HS-27A (cell line): ENCODE results near the gene KANK3.
"Not testable (repeated sequence)": the region's sequence is repeated elsewhere in the genome, so short reads cannot be mapped to it uniquely, and the experiment has no call there.

Experiments
- DNase-seq: peaks from one replicate; pipeline ENCODE4 v3.0.0-alpha.2; 2012; ENCODE audit warnings: low read depth, missing footprints

The KANK3 gene

DNA sequence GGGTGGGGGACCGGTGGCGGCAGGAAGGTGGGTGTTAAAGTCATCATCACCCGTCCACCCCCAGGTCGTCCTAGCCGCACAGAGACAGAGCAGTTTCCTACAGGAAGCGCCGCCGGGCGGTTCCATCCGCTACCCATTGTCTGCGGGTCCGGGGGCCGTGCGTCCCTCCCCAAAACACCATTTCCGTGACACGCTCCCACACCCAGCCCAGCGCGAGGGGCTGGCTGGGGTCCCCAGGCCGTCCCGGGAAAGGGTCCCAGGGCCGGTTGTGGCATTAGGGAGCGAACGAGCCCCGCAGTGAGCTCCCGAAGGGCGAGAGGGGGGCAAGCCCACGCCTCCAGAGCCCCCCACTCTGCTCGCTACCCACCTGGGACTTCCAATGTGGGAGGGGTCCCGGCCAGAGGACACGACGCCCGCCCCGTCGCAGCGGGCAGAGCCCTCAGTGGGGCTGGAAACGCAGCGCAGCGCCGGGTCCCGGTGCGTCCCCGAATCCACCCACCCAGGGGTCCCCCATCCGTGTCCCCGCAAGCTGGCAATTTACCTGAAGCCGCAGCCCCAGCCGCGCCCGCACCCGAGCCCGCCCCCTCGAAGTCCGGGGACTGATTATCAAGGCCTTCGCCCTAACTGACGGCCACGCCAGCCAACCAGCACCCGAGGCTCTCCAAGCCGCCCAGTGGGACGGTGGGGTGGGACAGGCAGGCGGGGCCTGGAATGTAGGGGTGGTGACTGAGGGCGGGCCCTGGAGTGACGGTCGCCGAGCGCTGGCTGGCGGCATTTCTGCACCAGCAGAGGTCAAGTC, at the start of gene KANK3:
Gene KANK3, minus strand, starts transcription at position 579 of the 799 bp plus-strand sequence. CDS start 5,434 bp downstream, outside the sequence.
- no peak for DNase-seq

DNA sequence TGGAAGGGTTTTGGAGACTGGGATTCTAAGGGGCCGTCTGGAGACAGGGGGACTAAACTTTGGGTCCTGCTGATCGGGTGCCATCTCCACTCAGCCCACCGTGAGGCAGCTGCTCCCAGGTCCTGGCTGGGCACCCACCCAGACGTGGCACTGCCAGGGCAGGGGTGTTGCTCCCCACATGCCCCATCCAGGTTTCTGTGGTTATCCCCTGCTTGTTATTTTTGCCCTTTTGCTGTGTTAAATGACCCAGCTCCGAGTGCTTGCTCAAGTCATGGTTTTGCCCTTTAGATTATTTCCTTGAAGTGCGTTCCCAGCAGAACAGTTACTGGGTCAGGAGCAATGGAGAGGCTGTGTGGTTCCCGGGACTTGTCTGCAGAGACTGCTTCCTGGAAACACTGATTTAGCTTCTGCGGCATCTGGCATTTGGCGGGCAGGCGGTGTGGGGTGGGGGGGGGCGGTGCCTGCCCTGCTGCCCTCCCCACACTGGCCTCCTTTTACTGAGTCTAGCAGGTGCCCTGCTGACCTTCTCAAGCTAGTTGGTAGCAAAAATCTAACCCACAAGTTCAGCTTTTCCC, 49.0 kb upstream of the KANK3 start:
- no peak for DNase-seq

DNA sequence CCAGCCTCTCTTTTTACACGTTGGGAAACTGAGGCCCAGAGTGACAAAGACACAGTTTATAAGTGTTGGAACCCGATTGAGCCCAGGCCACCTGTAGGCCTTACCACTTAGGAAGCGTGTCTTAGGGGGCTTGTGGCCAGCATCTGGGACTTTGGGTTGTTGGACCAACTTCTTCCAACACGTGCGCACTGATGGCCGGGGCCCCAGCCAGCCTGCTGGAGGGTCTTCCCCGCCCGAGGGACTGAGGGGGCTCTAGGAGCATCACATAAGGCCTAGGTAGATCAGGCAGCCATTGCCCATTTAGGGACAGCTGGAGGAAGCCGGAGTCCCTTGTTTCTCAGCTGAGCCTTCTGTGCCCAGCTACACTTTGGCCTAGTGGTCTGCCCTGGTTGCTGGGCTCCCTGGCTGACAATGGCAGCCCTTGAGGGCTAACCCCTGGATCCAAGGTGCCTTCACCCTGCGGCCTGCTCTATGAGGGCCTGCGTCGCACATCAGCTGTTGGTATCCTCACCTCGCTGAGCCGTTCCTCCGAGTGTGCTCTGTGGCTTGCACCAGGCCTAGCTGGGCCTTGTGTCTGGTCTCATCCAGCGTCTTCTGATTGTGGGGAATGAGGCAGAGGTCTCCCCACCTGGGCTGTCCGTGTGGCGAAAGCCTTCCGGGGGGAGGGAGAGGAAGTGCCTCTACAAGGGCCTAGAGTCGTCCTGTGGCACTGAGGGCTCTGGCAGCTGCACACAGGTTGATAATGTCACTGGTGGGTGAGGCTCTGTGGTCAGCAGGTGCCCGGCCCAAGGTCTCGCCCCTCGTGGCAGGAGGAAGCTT, 48.3 kb upstream of the KANK3 start:
- no peak for DNase-seq

DNA sequence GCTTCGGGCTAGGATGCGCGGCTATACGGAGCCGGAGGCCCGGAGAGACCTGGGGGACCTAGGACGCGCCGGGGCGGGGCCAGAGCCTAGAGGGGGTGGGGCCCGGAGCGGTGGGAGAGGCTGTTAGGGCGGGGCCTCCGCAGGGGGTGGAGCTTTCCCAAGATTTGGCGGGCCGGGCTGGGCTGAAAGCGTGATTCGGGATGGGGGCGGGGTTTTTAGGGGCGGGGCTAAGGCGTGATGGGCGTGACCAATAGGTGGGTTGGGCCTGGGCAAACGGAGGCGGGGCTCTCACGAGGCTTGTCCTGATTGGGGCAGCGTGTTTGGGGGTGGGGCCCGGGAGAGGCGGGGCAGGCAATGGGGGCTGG, 47.5 kb upstream of the KANK3 start:
- DNase-seq = peak; percentile 62

DNA sequence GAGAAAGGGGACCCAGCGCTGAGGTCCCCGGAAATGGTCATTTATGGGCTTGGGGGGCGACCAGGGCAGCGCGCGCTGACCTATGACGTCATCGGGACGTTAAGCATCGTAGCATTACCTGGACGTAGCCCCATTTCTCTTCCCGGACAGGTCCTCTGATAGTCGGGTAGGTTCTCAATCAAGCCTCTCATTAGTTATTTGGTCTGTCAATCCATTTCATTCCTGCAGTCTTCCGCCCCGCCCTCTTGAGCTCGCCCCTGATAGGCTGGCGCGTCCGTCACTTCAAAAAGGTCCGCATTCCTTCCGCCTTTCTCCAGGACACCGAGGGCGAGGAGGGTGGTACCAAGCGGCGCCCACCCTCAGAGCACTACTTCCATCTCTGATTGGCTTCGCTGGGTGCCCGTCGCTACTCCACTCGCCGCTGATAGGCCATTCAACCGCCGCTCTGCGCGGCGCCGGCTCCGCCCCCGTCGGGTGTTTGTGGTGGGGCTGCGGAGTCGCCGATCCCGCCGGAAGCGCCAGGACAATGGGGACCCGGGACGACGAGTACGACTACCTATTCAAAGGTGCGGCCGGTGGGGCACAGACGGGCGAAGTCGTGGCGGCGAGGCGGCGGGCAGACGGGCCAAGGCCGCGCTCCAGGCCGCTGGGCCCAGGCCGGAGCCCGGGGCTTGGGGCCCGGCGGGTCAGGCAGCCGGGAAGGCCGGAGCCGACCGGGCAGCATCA, 47.0 kb upstream of the KANK3 start, which contains the start of gene RAB11B:
Gene RAB11B, plus strand, starts transcription at position 470 of the 726 bp plus-strand sequence. Its CDS starts 57 bp downstream, at position 527.
- DNase-seq = peak; percentile 97

DNA sequence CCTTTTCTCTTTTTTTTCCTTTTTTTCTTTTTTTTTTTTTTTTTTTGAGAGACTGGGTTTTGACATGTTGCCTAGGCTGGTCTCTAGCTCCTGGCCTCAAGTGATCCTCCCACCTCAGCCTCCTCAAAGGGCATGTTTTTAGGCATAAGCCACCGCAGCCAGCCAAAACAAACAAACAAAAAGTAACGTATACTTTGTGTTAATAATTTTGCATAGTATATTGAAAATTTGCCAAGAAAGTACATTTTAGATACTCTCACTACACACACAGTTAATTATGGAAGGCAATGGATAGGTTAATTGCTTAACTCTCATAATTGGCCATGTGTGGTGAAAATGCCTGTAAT, 45.5 kb upstream of the KANK3 start:
- DNase-seq = no peak

DNA sequence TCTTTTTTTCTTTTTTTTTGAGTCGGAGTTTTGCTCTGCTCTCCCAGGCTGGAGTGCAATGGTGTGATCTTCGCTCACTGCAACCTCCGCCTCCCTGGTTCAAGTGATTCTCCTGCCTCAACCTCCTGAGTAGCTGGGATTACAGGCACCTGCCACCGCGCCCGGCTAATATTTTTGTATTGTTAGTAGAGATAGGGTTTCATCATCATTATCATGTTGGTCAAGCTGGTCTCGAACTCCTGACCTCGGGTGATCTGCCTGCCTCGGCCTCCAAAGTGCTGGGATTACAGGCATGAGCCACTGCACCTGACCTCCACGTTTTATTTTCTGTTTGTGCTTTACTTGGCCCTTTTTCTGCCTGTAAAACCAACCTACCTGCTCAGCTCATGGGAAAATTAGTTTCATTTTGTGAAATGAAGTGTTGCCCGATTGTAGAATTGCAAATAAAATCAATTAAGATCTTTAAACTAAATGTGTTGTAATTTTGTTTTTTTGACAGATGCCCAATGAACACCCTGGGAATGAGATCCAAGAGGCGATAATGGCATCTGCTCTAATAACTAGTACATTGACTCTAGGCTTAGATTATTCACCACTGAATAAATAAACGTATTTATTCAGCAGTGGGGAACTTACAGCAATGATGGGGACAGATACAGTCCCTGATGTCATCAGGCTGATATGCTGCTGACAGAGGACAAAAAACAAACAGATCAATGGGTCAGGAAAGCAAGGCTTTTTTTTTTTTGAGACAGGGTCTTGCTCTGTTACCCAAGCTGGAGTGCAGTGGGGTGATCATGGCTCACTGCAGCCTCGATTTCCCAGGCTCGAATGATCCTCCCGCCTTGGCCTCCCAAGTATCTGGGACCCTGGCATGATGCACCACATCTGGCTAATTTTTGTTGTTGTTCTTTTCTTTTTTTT, 44.9 kb upstream of the KANK3 start:
- DNase-seq = no peak

DNA sequence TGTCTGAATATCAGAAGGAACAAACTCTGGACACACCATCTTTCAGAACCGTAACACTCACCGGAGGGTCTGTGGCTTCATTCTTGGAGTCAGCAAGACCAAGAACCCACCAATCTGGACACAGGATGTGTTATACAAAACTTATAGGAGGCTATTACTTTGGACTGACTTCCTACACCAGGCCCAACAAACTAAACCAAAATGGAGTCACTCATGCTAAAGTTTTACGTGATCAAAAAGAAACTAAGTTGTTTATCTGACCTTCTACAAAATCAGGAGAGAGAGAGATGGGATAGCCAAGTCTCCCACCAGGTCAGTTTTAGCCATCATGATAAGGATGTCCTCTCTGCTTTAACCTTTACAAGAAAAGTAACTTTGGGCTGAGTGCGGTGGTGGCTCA, 43.9 kb upstream of the KANK3 start:
- DNase-seq = no peak

DNA sequence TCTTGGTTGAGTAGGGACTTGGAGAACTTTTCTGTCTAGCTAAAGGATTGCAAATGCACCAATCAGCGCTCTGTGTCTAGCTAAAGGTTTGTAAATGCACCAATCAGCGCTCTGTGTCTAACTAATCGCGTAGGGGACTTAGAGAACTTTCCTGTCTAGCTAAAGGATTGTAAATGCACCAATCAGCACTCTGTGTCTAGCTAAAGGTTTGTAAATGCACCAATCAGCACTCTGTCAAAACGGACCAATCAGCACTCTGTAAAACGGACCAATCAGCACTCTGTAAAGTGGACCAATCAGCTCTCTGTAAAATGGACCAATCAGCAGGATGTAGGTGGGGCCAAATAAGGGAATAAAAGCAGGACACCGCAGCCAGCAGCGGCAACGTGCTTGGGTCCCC, 43.4 kb upstream of the KANK3 start:
- not testable (repeated sequence) for DNase-seq

DNA sequence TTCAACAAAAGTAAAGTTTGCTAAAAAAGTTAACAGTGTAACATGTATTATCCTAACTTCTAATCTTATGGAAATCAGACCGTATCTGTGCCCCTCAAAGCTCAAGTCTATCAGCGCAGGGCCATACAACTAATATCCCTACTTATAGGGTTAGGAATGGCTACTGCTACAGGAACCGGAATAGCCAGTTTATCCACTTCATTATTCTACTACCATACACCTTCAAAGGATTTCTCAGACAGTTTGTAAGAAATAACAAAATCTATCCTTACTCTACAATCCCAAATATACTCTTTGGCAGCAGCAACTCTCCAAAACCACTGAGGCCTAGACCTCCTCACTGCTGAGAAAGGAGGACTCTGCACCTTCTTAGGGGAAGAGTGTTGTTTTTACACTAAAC, 42.5 kb upstream of the KANK3 start:
- not testable (repeated sequence) for DNase-seq

DNA sequence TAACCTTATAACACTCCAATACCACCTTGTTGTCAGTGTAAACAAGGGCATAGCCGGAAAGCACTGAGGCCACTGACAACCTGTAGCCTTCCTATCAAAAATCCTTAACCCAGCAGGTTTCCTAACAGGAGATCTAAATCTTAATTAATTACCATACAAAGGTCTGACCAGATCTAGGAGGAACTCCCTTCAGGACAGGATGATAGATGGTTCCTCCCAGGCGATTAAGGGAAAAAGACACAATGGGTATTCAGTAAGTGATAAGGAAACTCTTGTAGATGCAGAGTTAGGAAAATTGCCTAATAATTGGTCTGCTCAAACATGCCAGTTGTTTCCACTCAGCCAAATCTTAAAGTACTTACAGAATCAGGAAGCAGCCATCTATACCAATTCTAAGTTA, 42.0 kb upstream of the KANK3 start:
- DNase-seq = not testable (repeated sequence)

DNA sequence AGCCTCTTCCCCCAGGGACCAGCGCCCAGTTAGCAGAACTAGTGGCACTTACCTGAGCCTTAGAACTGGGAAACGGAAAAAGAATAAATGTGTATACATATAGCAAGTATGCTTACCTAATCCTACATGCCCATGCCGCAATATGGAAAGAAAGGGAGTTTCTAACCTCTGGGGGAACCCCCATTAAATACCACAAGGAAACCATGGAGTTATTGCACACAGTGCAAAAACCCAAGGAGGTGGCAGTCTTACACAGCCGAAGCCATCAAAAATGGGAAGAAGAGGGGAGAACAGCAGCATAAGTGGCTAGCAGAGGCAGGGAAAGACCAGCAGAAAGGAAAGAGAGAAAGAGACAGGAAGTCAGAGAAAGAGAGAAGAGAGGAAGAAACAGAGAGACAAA, 41.5 kb upstream of the KANK3 start:
- DNase-seq = not testable (repeated sequence)

DNA sequence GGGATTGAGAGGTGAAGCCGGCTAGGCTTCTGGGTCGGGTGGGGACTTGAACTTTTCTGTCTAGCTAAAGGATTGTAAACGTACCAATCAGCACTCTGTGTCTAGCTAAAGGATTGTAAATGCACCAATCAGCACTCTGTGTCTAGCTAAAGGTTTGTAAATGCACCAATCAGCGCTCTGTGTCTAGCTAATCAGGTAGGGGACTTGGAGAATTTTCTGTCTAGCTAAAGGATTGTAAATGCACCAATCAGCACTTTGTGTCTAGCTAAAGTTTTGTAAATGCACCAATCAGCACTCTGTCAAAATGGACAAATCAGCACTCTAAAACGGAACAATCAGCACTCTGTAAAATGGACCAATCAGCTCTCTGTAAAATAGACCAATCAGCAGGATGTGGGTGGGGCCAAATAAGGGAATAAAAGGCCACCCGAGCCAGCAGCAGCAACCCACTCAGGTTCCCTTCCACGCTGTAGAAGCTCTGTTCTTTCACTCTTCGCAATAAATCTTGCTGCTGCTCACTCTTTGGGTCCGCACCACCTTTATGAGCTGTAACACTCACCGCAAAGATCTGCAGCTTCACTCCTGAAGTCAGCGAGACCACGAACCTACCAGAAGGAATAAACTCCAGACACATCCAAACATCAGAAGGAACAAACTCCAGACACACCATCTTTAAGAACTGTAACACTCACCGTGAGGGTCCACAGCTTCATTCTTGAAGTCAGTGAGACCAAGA, 36.3 kb upstream of the KANK3 start:
- DNase-seq = not testable (repeated sequence)

DNA sequence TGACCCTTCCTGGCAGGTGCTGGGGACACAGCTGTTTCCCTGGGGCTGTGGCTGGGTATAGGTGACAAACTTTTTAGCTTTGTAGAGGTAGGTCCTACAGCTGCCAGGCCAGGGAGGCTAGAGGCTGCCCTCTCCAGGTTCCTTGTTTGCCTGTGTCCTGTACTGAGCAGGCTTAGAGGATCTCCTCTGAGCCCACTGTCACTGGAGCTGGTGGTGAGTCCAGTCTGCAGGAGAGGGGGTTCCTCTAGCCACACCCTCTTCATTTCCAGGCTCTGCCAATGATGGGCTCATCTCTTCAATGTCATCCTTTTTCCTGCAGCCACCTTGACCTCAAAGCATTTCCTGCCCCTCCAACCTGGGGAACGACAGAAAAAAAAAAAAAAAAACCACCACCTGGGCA, 34.5 kb upstream of the KANK3 start:
- DNase-seq = no peak

DNA sequence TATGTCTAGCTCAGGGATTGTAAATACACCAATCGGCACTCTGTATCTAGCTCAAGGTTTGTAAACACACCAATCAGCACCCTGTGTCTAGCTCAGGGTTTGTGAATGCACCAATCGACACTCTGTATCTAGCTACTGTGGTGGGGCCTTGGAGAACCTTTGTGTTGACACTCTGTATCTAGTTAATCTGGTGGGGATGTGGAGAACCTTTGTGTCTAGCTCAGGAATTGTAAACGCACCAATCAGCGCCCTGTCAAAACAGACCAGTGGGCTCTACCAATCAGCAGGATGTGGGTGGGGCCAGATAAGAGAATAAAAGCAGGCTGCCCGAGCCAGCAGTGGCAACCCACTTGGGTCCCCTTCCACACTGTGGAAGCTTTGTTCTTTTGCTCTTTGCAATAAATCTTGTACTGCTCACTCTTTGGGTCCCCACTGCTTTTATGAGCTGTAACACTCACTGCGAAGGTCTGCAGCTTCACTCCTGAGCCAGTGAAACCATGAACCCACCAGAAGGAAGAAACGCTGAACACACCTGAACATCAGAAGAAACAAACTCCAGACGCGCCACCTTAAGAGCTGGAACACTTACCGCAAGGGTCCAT, 33.4 kb upstream of the KANK3 start:
- DNase-seq = not testable (repeated sequence)

DNA sequence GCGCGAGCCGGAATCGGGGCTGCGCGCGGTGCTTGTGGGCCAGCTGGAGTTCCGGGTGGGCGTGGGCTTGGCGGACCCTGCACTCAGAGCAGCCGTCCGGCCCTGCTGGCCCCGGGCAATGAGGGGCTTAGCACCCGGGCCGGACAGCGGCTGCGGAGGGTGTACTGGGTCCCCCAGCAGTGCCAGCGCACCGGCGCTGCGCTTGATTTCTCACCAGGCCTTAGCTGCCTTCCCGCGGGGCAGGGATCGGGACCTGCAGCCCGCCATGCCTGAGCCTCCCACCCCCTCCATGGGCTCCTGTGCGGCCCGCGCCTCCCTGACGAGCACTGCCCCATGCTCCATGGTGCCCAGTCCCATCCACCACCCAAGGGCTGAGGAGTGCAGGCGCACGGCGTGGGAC, 32.7 kb upstream of the KANK3 start:
- not testable (repeated sequence) for DNase-seq

DNA sequence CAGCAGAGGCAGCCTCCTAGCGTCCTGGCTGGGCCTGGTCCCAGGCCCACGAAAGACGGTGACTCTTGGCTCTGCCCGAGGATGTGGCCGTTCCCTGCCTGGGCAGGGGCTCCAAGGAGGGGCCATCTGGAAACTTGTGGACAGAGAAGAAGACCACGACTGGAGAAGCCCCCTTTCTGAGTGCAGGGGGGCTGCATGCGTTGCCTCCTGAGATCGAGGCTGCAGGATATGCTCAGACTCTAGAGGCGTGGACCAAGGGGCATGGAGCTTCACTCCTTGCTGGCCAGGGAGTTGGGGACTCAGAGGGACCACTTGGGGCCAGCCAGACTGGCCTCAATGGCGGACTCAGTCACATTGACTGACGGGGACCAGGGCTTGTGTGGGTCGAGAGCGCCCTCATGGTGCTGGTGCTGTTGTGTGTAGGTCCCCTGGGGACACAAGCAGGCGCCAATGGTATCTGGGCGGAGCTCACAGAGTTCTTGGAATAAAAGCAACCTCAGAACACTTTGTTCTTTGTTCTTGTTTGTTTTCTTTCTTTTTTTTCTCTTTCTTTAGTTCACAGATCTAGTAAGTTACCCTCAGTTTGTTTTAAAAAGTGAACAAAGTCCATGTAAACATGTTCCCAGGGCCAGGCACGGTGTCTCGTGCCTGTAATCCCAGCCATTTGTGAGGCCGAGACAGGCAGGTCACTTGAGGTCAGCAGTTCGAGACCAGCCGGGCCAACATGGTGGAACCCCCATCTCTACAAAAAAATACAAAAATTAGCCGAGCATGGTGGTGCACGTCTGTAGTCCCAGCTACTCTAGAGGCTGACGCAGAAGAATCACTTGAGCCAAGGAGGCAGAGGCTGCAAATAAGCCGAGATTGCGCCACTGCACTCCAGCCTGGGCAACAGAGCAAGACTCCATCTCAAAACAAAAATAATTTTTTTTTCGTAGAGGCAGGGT, 31.1 kb upstream of the KANK3 start:
- no peak for DNase-seq

DNA sequence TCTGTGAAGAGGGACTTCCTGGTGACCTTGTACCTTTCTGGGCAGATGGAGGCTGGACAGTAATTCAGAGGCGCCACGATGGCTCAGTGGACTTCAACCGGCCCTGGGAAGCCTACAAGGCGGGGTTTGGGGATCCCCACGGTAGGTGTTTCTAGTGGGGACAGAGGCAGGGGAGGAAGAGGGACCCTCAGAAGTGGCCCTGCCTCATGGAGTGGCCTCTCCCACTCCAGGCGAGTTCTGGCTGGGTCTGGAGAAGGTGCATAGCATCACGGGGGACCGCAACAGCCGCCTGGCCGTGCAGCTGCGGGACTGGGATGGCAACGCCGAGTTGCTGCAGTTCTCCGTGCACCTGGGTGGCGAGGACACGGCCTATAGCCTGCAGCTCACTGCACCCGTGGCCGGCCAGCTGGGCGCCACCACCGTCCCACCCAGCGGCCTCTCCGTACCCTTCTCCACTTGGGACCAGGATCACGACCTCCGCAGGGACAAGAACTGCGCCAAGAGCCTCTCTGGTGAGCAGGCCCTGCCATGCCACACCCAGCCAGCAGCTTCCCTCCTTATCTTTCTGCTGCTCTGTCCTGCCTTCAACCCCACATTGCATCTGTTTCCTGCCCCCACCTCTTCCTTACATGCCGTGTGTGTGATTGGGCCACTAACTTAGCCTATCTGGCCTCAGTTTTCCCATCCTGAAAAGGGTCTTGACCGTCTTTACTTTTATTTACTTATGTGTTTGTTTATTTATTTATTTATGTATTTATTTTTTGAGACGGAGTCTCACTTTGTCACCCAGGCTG, 28.1 kb upstream of the KANK3 start:
- DNase-seq = no peak
